HUDEP-2 (cell line): ENCODE data around the gene TTPAL.

Experiments used
- DNase-seq, 76 experiments: peaks; one replicate each; lab custom pipeline; 2025; ENCODE audit not compliant: unreplicated experiment in 76 of 76; lab: John Stamatoyannopoulos, UW

TTPAL gene

DNA sequence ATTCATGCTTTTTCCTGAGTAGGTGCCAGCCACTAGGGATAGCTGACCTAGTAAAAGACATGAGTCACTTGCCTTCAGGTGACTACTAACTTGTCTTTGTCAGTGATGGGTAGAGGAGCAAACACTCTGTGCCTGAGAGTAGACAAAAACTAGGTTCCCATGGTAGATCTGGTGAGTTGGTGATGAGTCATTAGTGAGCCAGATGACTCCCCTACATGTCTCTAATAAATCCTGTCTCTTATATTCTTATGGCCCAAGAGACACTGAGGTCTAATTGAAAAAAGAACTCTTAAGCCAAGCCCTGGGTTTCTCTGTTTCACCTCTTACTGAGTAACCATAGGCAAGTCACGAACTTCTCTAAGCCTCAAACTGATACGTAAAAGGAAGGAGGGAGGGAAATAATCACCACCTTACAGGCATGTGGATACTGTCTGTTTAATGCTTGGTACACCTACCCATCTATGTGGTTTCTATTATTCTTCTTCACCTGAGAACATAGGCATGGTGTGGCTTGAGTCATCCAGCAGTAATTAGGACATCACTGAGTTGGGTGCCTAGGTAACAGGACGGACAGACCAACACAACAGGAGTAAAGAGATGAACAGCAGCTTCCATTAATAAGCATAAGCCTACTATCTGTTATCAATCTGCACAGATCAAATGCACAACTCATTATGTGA lies 20.3 kb downstream of the TTPAL start:
- no peak for DNase-seq

DNA sequence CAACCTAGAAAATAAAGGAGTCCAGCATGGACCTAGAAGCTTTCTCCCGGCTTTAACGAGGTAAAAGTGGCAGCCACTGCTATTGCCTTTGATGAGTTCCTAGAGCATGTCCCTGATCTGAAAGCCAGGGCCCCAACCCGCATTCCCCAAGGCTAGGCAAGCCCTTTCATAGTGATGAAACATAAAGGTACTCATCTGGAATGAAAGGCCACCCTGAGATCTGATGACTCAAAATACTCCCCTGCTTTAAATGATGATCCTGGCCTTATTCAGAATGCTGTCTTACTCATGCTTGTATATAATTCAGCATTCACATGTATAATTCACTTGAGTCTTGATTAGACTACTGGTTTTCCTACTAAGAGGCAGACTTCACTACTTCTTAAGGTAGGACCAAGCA lies 21.3 kb downstream of the TTPAL start:
- no peak for DNase-seq

DNA sequence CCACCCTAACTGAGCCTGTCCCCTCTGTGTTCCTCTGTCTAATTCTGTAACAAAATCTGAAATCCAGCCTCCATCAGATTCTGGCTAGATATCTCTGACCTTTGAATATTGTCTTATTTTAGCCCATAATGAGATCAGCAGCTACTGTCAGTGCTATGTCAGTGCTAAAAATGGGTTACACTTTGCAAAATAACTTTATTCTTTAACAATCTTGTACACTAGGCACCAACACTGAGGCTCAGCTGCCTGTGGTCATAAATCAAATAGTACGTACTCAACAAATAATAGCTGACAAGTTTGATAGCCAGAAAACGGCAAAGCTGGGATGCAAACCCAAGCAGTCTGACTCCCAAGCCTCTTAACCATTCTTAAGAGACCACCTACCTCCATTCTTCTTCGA lies 22.1 kb downstream of the TTPAL start:
- no peak for DNase-seq

DNA sequence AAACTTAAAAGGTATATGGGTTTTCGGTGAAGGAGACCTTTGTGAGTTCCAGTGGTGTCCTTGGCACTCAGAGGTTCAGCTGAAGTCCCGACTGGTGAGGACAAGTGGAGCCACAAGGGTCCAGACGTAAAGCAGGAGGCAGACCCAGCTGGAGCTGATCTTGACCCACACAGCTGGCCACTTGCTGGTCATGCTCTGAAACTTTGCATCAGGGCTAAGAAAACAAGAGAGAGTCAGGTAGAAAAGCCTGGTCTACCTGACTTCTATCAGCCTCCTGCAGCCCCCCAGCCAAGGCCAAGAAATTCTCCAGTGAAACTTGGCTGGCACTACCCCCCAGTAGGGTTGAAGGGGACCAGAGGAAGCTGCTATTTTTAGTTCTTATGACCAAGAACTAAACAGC lies 24.5 kb downstream of the TTPAL start:
- no peak for DNase-seq

DNA sequence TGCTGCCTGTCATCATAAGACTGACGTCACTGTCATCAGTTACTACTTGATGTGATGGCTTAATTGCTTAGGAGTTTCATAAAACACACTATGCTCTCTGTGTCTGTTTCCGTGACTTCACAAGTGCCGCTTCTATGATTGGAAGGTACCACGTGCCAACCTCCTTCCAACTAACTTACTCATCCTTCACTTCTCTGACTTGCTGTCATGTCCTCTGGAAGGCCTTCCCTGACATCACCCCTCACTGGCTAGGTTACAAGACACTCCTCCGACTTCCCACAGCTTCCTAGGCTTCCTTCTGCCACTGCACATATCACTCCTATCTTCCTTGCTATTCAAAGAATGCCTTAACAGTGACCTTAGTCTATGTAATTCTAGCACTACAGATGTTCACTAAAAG lies 25.8 kb downstream of the TTPAL start:
- no peak for DNase-seq

DNA sequence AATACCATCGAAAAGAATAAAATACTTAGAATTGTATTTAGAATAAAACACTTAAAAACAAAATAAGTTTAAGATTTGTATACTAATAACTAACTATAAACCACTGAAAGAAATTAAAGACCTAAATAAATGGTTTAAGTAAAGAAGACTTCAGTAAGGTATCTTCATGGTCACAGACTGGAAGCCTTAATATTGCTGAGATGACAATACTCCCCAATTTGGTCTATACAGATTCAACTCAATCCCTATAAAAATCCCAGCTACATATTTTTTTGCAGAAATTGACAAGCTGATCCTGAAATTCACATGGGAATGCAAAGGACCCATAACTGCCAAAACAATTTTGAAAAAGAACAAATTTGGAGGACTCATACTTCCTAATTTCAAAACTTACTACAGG lies 27.3 kb downstream of the TTPAL start:
- DNase-seq = no peak

DNA sequence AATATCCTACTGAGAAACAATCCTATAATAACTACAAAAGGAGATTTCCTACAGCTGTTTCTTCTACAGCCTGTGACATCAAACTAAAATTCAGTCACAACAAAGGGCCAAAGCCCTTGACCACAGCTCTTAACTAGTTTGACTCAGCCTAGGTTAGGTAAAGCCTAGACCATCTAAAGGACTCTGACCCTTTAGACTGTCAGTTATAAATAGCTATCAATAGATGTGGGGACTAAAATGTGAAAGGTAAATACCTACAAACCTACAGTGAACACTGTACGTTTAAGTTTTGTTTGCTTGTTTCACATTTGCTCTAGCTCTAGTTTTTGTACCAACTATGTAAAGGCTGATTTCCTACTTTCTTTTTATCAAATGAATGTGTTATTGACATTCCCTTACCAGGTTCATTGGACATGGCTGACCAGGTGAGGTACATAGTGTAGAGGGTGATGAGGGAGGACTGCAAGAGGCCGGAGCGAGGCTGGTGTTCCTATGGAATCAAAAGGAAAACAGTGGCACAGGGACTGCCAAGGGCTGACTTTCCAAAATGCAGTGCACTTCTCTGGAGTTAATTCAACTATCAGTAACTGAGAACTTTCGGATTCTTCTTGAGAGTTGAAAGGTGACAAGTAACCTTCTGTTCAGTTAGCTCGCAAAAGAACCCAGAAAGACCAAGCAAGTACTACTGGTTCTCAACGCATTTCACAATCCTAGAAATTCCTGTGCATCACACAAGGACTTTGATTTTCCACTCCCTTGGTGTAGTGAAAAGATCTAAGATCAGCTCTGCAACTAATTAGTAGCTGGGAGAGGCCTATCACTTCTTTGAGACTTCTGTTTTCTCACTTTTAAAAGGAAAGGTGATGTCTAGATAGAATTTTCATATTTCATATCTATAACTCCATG lies 29.0 kb downstream of the TTPAL start:
- DNase-seq = no peak

DNA sequence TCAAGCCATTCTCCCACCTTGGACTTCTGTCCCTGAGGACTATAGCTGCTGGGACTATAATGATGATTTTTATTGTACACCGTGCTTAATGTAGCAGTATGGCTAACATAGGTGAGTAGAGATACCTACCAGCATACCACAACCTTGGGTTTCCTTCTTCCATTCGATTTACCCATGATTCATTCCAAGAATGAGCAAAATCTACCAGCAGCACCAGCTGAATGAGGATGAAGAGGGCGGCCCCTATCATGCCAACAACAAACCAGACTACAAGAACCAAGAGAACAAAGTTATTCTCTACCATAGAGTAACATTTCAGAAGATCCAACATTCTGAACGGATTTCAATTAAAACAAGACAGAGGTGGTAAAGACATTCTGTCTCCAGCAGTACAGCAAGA lies 34.1 kb downstream of the TTPAL start:
- DNase-seq = no peak

DNA sequence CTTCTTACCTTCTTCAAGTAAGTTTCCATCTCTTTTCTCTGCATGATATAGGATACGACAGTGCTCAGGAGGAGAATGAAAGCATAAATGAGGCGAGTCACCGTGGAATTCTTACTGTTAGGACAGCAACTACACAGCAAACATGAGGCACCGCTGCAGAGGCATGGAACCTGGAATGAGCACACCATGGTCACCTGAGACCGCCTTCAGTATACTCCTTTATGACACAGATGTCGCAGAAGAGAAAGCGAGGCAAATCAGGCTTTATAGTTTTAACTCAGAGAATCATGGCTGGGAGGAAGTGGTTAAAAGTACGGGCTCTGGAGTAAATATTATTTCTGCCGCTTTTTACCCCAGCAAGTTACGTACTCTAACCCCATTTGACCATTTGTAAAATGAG lies 38.2 kb downstream of the TTPAL start:
- no peak for DNase-seq

DNA sequence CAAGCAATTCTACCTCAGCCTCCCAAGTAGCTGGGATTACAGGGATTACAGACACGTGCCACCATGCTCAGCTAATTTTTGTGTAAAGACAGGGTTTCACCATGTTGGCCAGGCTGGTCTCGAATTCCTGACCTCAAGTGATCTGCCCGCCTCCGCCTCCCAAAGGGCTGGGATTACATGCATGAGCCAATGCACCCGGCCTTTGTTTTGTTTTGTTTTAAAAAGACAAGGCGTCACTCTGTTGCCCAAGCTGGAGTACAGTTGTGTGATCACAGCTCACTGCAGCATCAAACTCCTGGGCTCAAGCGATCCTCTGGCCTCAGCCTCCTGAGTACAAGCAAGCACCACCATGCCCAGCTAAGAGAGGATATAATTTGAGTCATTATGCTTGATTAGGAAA lies 40.8 kb downstream of the TTPAL start:
- DNase-seq = no peak

DNA sequence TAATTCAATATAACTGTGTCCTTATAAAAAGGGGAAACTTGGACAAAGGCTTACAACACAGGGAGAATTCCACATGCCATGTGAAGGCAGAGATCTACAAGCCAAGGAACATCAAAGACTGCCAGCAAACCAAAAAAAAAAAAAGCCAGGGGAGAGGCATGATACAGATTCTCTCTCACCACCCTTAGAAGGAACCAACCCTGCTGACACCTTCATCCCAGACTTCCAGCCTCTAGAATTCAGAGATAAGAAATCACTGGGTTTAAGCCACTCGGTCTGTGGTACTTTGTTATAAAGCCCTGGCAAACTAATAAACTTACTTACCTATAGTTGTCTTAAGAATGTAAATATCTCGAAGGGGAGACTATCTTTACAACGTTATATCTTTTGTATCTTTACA lies 41.8 kb downstream of the TTPAL start:
- no peak for DNase-seq

DNA sequence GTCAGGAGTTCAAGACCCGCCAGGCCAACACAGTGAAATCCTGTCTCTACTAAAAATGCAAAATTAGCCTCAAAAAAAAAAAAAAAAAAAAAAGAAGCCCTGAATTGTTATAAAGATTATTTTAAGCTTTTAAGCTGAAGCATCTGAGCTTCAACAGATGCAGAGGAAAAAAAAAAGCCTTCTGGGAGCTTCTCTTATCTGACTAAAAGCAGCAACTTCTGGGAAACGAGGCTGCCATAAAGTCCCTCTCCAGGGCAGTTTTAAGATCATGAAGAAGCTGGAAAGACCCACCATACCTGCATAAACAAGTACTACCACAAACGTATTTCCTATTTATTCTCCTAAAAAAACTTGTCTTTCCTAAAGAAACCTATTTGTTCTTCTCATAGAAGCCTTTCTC lies 42.6 kb downstream of the TTPAL start:
- DNase-seq = peak in 2 of 76 experiments; percentile 12 to 14

DNA sequence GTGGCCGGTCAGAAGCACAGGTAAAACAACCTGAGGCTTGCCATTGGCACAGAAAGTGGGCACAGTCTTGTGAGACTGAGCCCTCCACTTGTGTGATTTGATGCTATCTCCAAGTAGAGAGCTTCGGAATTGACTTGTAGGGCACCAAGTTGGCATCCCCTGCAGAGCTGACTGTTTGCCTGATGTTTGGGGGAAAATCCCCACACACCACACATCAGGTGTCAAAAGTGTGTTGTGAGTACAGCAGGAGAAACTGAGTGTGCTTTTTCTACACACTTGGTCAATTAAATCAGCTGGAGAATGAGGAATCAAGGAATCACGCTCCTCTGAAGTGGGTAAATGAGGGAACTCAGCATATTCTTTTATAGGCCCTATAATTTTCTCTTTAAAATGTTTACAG lies 45.2 kb downstream of the TTPAL start:
- peak in 1 of 76 experiments; percentile 2 for DNase-seq

DNA sequence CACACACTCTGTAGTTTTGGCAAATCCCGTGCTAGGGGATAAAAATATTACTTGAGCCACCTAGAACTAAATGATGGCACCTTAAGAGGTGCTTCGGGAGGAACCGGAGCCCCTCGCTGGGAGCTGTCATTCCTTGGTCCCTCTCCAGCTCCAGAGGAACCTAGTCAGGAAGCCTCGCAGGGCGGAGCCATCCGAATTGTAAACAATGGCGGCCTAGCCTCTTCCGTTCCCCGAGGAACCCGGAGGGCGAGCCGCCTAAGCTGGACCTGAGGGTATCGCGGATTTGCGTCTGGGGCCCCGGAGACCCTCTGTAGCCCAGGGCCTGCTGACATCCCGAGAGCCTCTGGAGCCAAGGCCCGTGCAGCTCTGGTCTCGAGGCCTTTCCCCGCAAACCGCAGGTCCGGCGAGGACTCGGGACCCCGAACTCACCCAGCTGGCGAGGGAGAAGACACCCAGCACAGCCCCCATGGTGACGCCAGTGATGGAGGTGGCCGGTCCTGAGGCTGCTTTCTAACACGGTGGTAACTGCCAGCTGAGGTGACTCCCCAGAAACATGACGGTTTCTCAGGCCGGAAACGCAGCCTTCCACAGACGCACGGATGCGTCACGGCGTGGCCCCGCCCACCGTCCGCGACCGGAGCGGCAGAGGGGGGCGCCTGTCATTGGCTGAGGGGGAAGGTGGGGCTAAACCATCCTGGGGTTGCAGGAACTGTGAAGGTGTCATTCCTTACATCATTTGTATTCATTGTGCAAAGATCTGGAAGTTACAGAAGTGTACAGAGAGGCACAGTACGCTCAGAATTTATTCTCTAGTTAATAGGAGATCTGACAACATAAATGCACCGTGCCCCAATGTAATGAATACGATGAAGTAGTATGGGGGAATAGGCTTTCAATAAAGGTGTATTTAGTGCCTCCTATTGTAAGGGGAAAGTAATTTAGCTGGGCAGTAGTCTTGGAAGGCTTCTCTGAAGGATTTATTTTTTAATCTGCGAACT lies 46.1 kb downstream of the TTPAL start, which contains the start of gene SERINC3:
TSS of gene SERINC3 (minus strand) at position 587 of the 998 bp plus-strand sequence. CDS start at position 468, 119 bp downstream.
- DNase-seq = peak in 75 of 76 experiments; percentile 14 to 96 (median 86)

DNA sequence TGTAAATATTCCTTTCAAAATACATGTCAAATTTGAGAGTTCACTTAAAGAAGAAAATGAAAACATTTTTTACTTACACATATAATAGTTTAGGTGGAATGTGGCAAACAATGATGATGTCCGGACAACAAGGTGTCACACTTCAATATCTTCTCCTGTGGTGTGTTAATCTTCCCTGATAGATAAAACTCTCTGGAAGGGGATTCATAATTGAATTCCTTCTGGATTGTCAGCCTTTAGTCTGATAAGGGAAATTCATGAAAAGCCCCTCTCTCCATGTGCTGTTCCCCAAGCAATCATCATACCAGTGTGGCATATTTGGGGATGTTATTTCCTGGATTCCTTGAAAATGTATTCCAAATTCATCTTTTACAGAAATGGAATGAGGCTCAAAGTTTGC lies 47.2 kb downstream of the TTPAL start:
- no peak for DNase-seq

DNA sequence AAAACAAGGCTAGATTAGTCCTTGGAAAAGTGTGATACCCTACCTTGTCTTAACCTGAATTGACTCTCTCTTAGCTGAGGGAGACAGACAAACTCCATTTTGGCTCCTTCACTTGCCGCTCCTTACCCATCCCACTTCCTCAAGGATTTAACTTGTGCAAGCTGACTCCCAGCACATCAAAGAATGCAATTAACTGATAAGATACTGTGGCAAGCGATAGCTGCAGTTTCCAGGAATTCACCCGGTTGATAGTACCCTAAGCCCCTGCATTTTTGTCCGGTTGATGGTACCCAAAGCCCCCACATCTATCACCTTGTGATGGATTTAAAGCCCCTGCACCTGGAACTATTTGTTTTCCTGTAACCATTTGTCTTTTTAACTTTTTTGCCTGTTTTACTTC lies 48.1 kb downstream of the TTPAL start:
- DNase-seq = peak in 4 of 76 experiments; percentile 8 to 15 (median 12)

DNA sequence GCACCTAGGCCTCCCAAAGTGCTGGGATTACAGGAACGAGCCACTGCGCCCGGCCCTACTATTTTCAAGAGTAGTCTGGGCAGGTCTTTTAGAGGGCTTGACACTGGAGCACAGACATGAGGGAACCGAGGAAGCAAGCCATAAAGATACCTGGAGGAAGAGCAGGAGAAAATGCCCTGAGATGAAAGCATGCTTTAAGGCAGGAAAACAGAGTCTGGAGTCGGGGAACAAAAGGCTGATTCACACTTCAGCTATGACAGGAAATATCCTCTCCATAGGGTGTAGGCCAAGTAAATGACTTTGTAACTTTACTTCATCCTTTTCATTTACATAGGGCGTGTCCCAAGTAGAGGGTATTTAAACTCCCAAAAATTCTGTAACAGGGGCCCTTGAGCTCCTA lies 50.5 kb downstream of the TTPAL start:
- no peak for DNase-seq

DNA sequence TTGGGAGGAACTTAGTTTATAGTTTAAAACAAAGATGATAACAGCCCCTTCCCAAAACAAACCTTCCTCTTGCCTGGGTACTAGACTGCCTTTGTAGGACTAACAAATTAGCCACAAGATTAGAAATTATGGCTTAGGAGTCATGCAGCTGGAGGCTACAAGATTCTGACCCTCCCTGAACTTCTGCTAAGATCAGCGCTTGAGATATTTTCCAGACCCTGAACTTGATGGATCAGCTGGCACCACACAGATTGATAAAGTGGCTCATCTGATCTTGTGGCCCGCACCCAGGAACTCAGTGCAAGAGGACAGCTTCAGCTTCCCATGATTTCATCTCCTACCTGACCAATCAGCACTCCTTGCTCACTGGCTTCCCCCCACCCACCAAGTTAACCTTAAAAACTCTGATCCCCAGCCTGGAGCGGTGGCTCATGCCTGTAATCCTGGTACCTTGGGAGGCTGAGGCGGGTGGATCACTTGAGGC lies 52.1 kb downstream of the TTPAL start:
- DNase-seq = peak in 13 of 76 experiments; percentile 9 to 45 (median 24)

DNA sequence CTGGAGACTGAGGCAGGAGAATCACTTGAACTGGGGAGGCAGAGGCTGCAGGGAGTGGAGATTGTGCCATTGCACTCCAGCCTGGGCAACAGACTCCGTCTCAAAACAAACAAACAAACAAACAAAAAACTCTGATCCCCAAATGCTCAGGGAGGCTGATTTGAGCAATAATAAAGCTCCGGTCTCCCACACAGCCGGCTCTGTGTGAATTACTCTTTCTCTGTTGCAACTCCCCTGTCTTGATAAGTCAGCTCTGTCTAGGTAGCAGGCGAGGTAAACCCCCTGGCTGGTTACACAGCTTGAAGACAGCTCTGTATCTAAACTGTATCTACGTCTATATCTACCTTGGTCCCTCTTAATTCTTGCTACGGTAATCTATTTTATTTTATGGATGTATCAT lies 52.6 kb downstream of the TTPAL start:
- no peak for DNase-seq

DNA sequence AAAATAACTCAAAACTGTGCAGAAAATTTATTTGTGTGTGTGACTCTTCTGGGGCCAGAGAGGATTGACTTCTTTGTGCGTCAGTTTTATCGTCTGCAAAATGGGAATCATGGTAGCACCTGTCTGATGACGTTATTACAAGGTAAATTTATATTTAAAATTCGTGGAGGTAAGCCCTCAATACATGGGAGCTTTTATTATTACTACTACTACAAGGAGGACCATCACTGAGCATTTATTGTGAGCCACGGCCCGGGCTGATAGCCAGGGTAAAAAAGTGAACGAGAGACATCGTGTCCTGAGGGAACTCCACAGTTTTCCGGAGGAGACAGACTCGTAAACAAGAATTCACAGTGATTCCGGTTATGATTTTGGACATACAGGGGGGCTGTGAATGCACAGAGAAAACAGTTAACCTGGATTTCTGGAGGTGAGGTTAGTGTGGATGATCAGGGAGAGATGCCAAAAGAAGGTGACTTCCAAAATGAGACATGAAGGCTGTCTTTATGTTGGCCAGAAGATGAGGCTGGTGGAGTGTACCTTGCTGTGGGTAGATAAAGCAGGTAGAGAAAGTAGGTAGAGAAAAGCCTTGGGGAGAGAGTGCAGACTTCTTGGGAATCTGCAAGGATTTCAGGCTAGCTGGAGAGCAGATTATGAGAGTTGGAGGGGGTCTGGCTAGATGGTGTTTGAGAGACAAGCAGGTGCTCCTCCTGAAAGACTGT lies 56.7 kb downstream of the TTPAL start:
- peak in 3 of 76 experiments; percentile 11 to 46 (median 26) for DNase-seq
